ENCODE results near the gene SLCO2A1.

DNA sequence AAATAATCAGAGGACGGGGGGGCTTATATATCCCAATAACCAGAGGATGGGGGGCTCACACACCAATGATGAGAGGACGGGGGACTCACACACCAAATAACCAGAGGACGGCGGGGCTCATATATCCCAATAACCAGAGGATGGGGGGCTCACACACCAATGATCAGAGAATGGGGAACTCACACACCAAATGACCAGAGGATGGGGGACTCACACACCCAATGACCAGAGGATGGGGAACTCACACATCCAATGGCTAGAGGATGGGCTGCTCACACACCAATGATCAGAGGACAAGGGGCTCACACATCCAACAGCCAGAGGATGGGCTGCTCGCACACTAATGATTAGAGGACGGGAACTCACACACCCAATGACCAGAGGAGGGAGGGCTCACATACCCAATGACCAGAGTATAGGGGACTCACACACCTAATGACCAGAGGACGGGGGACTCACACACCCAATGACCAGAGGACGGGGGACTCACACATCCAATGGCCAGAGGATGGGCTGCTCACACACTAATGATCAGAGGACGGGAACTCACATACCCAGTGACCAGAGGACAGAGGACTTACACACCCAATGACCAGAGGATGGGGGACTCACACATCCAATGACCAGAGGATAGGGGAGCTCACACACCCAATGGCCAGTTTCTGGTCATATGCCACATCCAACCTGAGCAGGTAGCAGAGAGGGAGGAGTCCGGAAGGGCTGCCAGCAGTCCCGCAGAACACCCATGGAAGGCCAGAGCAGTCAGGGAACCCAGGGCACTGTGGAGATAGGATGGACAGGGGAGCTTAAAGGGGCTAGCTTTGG, 144.6 kb downstream of the SLCO2A1 start:
- TF ChIP-seq EZH2 (IDR thresholded peaks at IDR 0.05) (no peak), FOXP2 (optimal IDR thresholded peaks at IDR 0.05; ENCODE audit: control extremely low read depth, extremely low read length, insufficient read depth) (no peak)

All from SK-N-MC (cell line).